HEK293T (cell line): Measurements from ENCODE around the gene DHDH.
A peak's percentile ranks its signal among the peaks of the same experiment; 100 is the strongest.

ENCODE experiments used
- CTCF ChIA-PET: fragments of 350-600 bp; formaldehyde crosslinking; extraction: SDS; loops from one replicate; lab custom pipeline; 2021; ENCODE audit warnings: antibody characterized with exemption, inconsistent platforms; lab: Yijun Ruan, JAX
- POLR2A ChIA-PET: fragments of 350-600 bp; formaldehyde crosslinking; extraction: SDS; loops from one replicate; lab custom pipeline; 2020; ENCODE audit warnings: antibody characterized with exemption, inconsistent platforms; lab: Yijun Ruan, JAX
- DNase-seq: peaks from one replicate; pipeline ENCODE4 v3.0.0; 2012; ENCODE audit warnings: mixed read lengths; ENCODE audit errors: extremely low spot score
- ARNT ChIP-seq: fragments of 450-650 bp; IDR thresholded peaks from 2 replicates; pipeline ENCODE4 v1.6.1; 2017; ENCODE audit warnings: mild to moderate bottlenecking
- BHLHE40 ChIP-seq: fragments of 450-650 bp; IDR thresholded peaks from 2 replicates; pipeline ENCODE4 v1.6.1; 2016; ENCODE audit warnings: mild to moderate bottlenecking, moderate library complexity, borderline replicate concordance
- CTBP1 ChIP-seq: fragments of 450-650 bp; IDR thresholded peaks from 2 replicates; pipeline ENCODE4 v1.6.1; 2016; ENCODE audit warnings: borderline replicate concordance
- ELF4 ChIP-seq: fragments of 450-650 bp; IDR thresholded peaks from 2 replicates; pipeline ENCODE4 v1.6.1; 2017; ENCODE audit warnings: antibody characterized with exemption
- FOXA1 ChIP-seq: fragments of 450-650 bp; IDR thresholded peaks from 2 replicates; pipeline ENCODE4 v1.6.1; 2016; ENCODE audit warnings: mild to moderate bottlenecking
- FOXK2 ChIP-seq: fragments of 450-650 bp; IDR thresholded peaks from 2 replicates; pipeline ENCODE4 v1.6.1; 2016; ENCODE audit warnings: mild to moderate bottlenecking
- FOXM1 ChIP-seq: fragments of 450-650 bp; IDR thresholded peaks from 2 replicates; pipeline ENCODE4 v1.6.1; 2017; ENCODE audit warnings: mild to moderate bottlenecking, borderline replicate concordance
- HDGF ChIP-seq: fragments of 450-650 bp; IDR thresholded peaks from 2 replicates; pipeline ENCODE4 v1.6.1; 2017; ENCODE audit warnings: antibody characterized with exemption, borderline replicate concordance
- L3MBTL2 ChIP-seq: fragments of 450-650 bp; conservative IDR thresholded peaks from 2 replicates; pipeline ENCODE4 v1.6.1; 2016; ENCODE audit warnings: mild to moderate bottlenecking
- LEF1 ChIP-seq: fragments of 450-650 bp; IDR thresholded peaks from 2 replicates; pipeline ENCODE4 v1.6.1; 2017; ENCODE audit warnings: mild to moderate bottlenecking, borderline replicate concordance
- NFRKB ChIP-seq: fragments of 450-650 bp; IDR thresholded peaks from 2 replicates; pipeline ENCODE4 v1.6.1; 2016; ENCODE audit warnings: mild to moderate bottlenecking, moderate library complexity
- SP1 ChIP-seq: fragments of 450-650 bp; IDR thresholded peaks from 2 replicates; pipeline ENCODE4 v1.6.1; 2017
- SUZ12 ChIP-seq: fragments of 450-650 bp; IDR thresholded peaks from 2 replicates; pipeline ENCODE4 v1.6.1; 2016; ENCODE audit warnings: mild to moderate bottlenecking
- TARDBP ChIP-seq: fragments of 450-650 bp; IDR thresholded peaks from 2 replicates; pipeline ENCODE4 v1.6.1; 2016
- ZNF384 ChIP-seq: fragments of 450-650 bp; IDR thresholded peaks from 2 replicates; pipeline ENCODE4 v1.6.1; 2016
- TF ChIP-seq, protein P1 (sequence below): fragments of 450-650 bp; IDR thresholded peaks from 2 replicates; pipeline ENCODE4 v1.6.1; 2016

DHDH gene

GRCh38 chr19:48953141-48953540 is 19.6 kb downstream of the DHDH start:
- ChIA-PET POLR2A (interaction anchor here (0.6 to 3.1 kb wide), 5 partner anchors 11 to 160 kb away, joined by 3 to 18 read pairs (median 7); partner anchors contain the start of gene DHDH), CTCF (interaction anchor here (0.6 to 2.2 kb wide), 2 partner anchors 18 to 310 kb away, joined by 3 to 10 read pairs; no protein-coding TSS in a partner anchor)
- DNase-seq = no peak
- TF ChIP-seq LEF1 = no peak

- peak; percentile 88 for TF ChIP-seq ZNF384
- TF ChIP-seq SP1 = no peak
- POLR2A ChIA-PET = interaction anchor here (0.6 to 3.1 kb wide), 14 partner anchors 8 to 723 kb away, joined by 3 to 18 read pairs (median 4); partner anchors contain the start of genes DHDH, FTL, GYS1 and PPP1R15A
- no peak for DNase-seq
- CTCF ChIA-PET = interaction anchor here (0.6 to 2.2 kb wide), 3 partner anchors 17 to 425 kb away, joined by 3 to 10 read pairs (median 5); partner anchors contain the start of gene DHDH
These were observed 20.6 kb downstream of the DHDH start for GRCh38 chr19:48953990-48954594.

DNA sequence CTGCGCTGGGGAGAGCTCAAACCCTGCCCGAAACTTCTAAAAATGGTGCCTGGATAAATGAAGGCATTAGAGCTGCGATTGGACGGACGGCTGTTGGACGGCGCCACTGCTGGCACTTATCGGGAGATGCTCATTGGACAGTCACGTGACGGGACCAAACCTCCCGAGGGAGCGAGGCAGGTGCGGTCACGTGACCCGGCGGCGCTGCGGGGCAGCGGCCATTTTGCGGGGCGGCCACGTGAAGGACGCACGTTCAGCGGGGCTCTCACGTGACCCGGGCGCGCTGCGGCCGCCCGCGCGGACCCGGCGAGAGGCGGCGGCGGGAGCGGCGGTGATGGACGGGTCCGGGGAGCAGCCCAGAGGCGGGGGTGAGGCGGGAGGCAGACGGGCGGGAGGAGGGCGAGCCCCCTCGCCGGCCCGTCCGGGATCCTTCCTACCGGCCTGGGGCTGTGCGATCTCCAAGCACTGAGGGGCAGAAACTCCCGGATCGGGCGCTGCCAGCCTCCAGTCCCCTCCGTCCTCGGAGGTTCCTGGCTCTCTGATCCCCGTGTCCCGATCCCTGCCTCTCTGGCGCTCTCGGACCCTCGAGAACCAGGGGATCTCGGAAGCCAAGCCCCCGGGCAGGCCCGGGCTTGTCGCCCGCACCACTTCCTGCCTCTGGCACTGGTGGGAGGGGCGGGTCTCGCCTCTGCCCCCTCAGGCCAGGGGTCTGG is 21.3 kb downstream of the DHDH start, which contains the start of gene BAX:
Gene BAX (plus strand): TSS at position 281 of the 713 bp plus-strand sequence. CDS start 54 bp downstream, at position 335.
- ChIA-PET POLR2A (interaction anchor here (0.6 to 3.1 kb wide), 14 partner anchors 8 to 722 kb away, joined by 3 to 18 read pairs (median 4); partner anchors contain the start of genes DHDH, FTL, GYS1 and PPP1R15A), CTCF (interaction anchor here (0.6 to 2.2 kb wide), 3 partner anchors 16 to 425 kb away, joined by 3 to 10 read pairs (median 5); partner anchors contain the start of gene DHDH)
- no peak for TF ChIP-seq SUZ12
- 0 out of 2 replicates have a peak, but pooled peaks have one; percentile 55 for TF ChIP-seq ARNT
- TF ChIP-seq ELF4 = no peak
- no peak for TF ChIP-seq NFRKB
- TF ChIP-seq, protein P1, sequence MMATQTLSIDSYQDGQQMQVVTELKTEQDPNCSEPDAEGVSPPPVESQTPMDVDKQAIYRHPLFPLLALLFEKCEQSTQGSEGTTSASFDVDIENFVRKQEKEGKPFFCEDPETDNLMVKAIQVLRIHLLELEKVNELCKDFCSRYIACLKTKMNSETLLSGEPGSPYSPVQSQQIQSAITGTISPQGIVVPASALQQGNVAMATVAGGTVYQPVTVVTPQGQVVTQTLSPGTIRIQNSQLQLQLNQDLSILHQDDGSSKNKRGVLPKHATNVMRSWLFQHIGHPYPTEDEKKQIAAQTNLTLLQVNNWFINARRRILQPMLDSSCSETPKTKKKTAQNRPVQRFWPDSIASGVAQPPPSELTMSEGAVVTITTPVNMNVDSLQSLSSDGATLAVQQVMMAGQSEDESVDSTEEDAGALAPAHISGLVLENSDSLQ = peak; percentile 45
- no peak for TF ChIP-seq SP1
- no peak for TF ChIP-seq TARDBP
- TF ChIP-seq CTBP1 = no peak
- DNase-seq = peak; percentile 98

DNA sequence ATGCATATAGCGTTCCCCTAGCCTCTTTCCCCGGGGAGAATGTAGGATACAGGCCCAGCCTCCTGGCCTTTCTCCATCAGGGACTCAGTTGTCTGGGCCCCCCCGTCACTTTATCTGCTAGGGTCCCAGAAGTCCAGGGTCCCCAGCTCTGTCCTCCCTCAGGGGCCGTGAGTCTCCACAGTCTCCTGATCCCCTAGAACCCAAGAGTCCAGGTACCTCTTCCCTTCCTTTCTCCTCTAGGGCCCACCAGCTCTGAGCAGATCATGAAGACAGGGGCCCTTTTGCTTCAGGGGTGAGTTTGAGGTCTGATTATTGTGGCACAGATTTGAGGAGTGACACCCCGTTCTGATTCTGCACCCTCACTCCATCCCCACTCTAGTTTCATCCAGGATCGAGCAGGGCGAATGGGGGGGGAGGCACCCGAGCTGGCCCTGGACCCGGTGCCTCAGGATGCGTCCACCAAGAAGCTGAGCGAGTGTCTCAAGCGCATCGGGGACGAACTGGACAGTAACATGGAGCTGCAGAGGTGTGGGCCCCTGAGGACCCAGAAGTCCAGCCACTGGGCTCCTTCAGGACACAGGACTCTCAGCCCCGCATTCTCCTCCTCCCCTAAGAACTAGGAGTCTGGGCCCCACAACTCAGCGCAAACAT is 21.9 kb downstream of the DHDH start:
- no peak for TF ChIP-seq TARDBP
- TF ChIP-seq BHLHE40 = no peak
- no peak for TF ChIP-seq ELF4
- TF ChIP-seq HDGF = no peak
- ChIA-PET POLR2A (interaction anchor here (1.1 to 3.1 kb wide), 4 partner anchors 9 to 38 kb away, joined by 3 to 18 read pairs (median 6); partner anchors contain the start of genes FTL, GYS1 and RUVBL2), CTCF (no interaction called here)
- DNase-seq = no peak

DNA sequence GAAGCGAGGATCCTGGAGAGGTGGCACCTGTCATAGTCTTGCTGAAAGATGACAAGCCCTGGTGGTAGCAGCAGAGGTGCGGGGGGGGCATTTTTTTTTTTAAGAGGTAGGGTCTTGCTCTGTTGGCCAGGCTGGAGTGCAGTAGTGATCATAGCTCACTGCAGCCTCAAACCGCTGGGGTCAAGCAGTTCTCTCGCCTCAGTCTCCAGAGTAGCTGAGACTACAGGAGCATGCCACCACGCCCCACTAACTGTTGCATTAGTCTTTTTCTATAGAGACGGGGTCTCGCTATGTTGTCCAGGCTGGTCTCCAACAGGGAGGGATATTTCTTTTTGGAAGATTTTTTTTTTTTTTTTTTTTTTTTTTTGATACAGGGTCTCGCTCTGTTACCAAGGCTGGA is 24.5 kb downstream of the DHDH start:
- no peak for DNase-seq
- CTCF ChIA-PET = no interaction called here
- no peak for TF ChIP-seq FOXK2
- POLR2A ChIA-PET = no interaction called here

DNA sequence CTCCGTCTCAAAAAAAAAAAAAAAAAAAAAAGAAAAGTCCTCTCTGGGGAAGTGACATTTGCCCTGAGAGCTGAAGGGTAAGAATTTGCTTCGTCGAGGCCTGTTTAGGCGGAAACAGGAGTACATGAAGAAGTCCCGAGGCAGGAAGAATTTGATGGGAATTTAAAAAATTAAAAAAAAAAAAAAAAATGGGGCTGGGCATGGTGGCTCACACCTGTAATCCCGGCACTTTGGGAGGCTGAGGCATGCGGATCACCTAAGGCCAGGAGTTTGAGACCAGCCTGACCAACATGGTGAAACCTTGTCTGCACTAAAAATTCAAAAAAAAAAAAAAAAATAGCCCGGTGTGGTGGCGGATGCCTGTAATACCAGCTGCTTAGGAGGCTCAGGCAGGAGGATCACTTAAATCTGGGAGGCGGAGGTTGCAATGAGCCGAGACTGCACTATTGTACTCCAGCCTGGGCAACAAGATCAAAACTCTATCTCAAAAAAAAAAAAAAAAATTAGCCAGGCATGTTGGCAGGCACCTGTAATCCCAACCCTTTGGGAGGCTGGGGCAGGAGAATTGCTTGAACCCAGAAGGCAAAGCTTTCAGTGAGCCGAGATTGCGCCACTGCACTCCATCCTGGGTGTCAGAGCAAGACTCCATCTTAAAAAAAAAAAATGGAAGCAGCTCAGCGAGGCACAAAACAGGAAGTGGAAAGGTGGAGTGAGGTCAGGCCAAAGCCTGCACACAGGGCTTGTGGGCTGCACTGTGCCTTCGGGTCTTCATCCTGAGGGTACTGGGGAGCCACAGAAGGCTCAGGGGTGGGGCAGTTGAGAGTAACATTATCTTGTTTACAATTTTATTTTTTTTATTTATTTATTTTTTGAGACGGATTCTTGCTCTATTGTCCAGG is 26.1 kb downstream of the DHDH start:
- TF ChIP-seq CTBP1 (no peak), HDGF (no peak), BHLHE40 (no peak), FOXK2 (no peak), FOXM1 (no peak), LEF1 (no peak), L3MBTL2 (no peak), TARDBP (no peak), FOXA1 (no peak), ARNT (no peak), SP1 (no peak), ZNF384 (no peak), ELF4 (no peak), NFRKB (no peak), SUZ12 (no peak)
- TF ChIP-seq, protein P1 = no peak
- ChIA-PET CTCF (interaction anchor here (0.6 to 0.9 kb wide), 2 partner anchors 11 to 114 kb away, joined by 3 read pairs; no protein-coding TSS in a partner anchor), POLR2A (no interaction called here)
- no peak for DNase-seq
